ENCODE measurements around the gene YEATS2. TPM values are rescaled to one million over a fixed set of nuclear protein-coding genes. Genes with fewer than 3 reads are reported as not detected.
"Not testable (repeated sequence)": the region's sequence is repeated elsewhere in the genome, so short reads cannot be mapped to it uniquely, and the experiment has no call there.

The YEATS2 gene
- total RNA-seq, 1 donor from 2014 or later, result 68.4 TPM

DNA sequence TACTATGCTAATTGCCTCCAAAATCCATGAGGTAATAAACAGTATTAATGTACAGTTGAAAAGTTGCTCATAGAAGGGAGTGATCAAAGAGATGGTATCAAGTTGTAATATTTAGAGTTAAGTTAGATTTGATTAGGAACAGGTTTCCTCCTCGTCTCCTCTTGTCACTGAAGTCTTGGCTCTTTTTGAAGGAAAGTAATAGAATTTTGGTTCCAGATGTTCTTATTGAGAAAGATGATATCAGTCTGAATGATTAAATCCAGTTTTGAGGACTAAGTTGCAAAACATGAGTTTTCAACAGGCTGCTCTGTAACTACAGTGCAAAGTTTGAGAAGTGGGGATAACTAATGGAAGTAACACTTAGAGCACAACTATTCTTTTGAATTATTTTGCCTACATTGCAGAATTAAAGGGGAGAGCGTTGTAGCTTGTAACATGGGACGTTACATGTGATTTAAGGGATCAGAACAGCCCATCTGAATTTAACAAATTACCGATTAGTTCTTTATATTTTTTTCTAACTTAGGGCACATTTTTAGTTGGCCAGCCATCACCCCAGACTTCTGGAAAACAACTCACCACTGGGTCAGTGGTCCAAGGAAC lies 79.5 kb downstream of the YEATS2 start:
- peaks cover 51% of the 10 kb centered on the region for H3K36me3 Mint-ChIP-seq (ENCODE audit: insufficient read depth)

DNA sequence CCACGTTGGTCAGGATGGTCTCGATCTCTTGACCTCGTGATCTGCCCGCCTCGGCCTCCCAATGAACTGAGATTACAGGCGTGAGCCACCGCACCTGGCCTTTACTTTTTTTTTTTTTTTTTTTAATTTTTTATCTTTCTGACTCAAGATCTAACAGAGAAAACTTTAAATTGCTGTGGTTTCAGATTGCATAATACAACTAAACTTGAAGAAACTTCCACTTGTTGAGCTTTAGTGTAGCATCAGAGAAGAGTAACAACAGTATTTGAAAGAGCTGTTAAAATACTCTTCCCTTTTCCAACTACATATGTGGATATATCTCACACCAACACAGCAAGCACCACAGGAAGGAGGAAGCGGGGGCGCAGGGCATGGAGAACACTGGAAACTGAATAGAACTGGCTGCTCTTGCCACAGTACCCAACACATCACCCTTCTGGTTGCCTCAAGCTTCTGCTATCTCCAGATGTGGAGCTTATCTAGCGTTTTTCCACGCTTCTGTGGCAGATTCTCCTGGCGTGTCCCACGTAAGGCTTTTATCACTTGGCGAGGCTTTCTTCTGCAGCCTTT lies 82.4 kb downstream of the YEATS2 start:
- Mint-ChIP-seq H3K9me3 (ENCODE audit: low read depth) (no peaks in the 10 kb centered on the region), H3K27ac (no peak overlapping the region), H3K27me3 (no peaks in the 10 kb centered on the region), H3K4me3 (ENCODE audit: low read depth) (no peak overlapping the region), H3K4me1 (ENCODE audit: low read depth) (no peaks in the 10 kb centered on the region), H3K36me3 (ENCODE audit: insufficient read depth) (peaks cover 38% of the 10 kb centered on the region)
- no peak for DNase-seq (ENCODE audit: low spot score, unreplicated experiment)
- TF ChIP-seq CTCF (IDR thresholded peaks at IDR 0.05; ENCODE audit: unreplicated experiment), result no peak

More for the DNA sequence above, 79.5 kb downstream of the YEATS2 start:
- Mint-ChIP-seq H3K4me1 (ENCODE audit: low read depth) (no peaks in the 10 kb centered on the region), H3K9me3 (ENCODE audit: low read depth) (no peaks in the 10 kb centered on the region), H3K27ac (no peak overlapping the region), H3K4me3 (ENCODE audit: low read depth) (no peak overlapping the region), H3K27me3 (no peaks in the 10 kb centered on the region)
- DNase-seq (ENCODE audit: low spot score, unreplicated experiment), result no peak
- TF ChIP-seq CTCF (IDR thresholded peaks at IDR 0.05; ENCODE audit: unreplicated experiment), result no peak

- TF ChIP-seq CTCF (IDR thresholded peaks at IDR 0.05; ENCODE audit: unreplicated experiment), result no peak
- no peak for DNase-seq (ENCODE audit: low spot score, unreplicated experiment)
- H3K9me3 Mint-ChIP-seq (ENCODE audit: low read depth), result no peaks in the 10 kb centered on the region
- peaks cover 37% of the 10 kb centered on the region for H3K36me3 Mint-ChIP-seq (ENCODE audit: insufficient read depth)
- H3K4me3 Mint-ChIP-seq (ENCODE audit: low read depth), result no peak overlapping the region
- H3K4me1 Mint-ChIP-seq (ENCODE audit: low read depth), result no peaks in the 10 kb centered on the region
- H3K27me3 Mint-ChIP-seq, result no peaks in the 10 kb centered on the region
- H3K27ac Mint-ChIP-seq, result no peak overlapping the region
These were observed 83.6 kb downstream of the YEATS2 start for GRCh38 chr3:183781246-183781645.

- no peak for DNase-seq (ENCODE audit: low spot score, unreplicated experiment)
- Mint-ChIP-seq H3K4me1 (ENCODE audit: low read depth) (no peaks in the 10 kb centered on the region), H3K4me3 (ENCODE audit: low read depth) (no peak overlapping the region), H3K27me3 (no peaks in the 10 kb centered on the region), H3K9me3 (ENCODE audit: low read depth) (no peaks in the 10 kb centered on the region), H3K36me3 (ENCODE audit: insufficient read depth) (peaks cover 39% of the 10 kb centered on the region), H3K27ac (no peak overlapping the region)
- TF ChIP-seq CTCF (IDR thresholded peaks at IDR 0.05; ENCODE audit: unreplicated experiment), result no peak
These were observed 85.1 kb downstream of the YEATS2 start for GRCh38 chr3:183782576-183783276.

- H3K27ac Mint-ChIP-seq; H3K4me3 Mint-ChIP-seq (ENCODE audit: low read depth); H3K4me1 Mint-ChIP-seq (ENCODE audit: low read depth); H3K27me3 Mint-ChIP-seq; H3K9me3 Mint-ChIP-seq (ENCODE audit: low read depth); DNase-seq (ENCODE audit: low spot score, unreplicated experiment): not testable (repeated sequence)
- peaks cover 30% of the 10 kb centered on the region for H3K36me3 Mint-ChIP-seq (ENCODE audit: insufficient read depth)
These were observed 86.9 kb downstream of the YEATS2 start for GRCh38 chr3:183784503-183784902.

All from progenitor cell of endocrine pancreas (in vitro differentiated cells).